ENCODE measurements around the gene PRPF6.

The PRPF6 gene

GRCh38 chr20:63945031-63945658 lies 35.8 kb upstream of the PRPF6 start:
- DNase-seq (ENCODE audit: low spot score) = no peak

- DNase-seq (ENCODE audit: low spot score) = no peak
Observed at GRCh38 chr20:63945921-63946920, 34.7 kb upstream of the PRPF6 start.

DNA sequence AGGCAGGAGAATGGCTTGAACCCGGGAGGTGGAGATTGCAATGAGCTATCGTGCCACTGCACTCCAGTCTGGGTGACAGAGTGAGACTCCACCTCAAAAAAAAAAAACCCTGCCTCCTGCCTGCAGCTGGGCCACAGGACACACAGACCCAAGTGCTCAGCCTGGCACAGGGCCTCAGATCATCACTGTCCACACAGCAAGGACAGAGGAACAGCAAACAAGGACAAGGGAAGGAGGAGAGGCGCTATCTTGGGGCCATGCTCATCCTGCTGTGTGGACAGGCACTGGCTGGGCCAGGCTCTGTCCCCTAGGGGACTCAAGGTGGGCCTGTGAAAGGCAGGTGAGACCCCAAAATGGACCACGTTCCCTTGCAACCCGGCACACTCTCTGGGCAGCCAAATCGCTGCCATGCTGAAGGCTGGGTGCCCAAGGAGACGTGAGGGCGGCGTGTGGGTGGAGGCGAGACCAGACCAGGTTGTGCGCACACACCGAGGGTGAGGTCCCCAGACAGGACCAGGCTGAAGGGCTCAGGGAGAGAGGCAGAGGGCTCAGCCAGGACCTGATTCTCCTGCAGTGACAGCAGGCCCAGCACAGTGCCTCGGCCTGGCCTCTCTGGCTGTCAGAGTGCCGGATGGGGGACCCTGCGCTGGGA lies 33.8 kb upstream of the PRPF6 start:
- DNase-seq (ENCODE audit: low spot score) = no peak

DNA sequence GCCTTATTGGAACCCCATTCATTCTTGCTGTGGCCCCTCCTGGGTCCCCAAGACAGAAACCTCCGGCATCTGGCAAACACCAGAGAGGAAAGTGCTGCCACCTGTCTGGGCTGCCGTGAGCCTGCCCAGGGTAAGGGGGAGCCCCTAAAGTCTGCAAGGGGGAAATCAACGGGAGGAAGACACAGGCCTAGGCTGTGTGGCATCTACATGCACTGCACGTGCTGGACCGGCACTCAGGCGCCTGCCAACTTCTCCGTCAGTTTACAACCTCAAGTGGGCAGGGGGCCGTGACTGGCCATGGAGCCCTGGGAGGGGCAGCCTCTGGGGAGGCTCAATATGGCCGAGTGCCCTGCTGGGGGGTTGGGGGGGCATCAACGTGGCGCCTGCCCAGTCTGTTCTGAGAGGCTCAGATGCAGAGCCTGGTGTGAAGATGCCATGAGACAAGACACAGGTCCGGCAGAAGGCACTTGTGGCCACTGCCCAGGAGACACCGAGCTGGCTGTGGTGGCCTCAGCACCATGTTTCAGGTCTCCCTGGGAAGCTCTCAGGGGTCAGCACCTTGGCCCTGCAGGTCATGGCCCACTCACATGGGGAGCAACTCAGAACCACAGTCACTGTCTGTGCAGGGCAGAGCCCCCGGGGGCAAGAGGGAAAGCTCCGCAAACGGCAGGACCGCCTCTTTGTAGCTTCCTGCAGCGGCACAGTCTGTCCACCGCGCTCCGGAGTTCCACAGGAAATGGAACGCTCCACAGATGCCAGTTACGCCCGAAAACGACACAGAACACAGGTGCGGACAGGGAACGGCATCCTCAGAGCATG lies 33.1 kb upstream of the PRPF6 start:
- peak; percentile 66 for DNase-seq (ENCODE audit: low spot score)

DNA sequence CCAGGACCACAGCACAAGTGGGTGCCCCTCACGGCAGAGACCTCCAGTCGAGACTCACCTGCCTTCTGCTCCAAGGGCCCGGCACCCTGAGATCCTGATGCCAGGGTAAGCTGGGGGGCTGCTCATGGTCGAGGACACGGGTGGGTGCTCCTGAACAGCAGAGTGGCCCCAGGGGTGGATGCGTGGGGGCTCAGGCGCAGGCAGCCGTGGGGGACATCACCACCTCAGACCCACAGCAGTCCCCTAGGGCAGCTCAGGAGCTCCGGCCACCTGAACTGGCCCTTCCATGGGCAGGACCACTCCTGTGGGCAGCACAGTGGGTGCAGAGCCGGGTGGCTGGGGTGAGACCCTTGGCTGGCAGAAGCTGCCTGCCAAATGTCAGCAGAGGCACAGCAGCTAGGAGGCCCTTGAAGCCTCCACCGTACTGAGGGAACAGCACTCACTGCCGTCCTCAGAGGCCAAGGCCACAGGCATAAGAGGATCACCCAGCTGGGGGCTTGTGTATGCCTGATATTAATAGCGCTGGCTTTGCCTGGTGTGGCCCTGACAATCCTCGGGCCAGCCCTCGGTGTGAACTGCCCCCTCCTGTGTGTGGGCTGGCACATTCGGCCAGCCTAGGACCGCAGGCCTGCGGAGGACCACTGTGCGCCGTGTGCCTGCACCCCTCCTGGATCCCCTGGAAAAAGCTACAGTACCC lies 30.1 kb upstream of the PRPF6 start:
- no peak for DNase-seq (ENCODE audit: low spot score)

GRCh38 chr20:63951398-63952209 lies 29.3 kb upstream of the PRPF6 start:
- DNase-seq (ENCODE audit: low spot score) = no peak

- no peak for DNase-seq (ENCODE audit: low spot score)
Observed at GRCh38 chr20:63952210-63952535, 28.8 kb upstream of the PRPF6 start.

GRCh38 chr20:63952769-63953168 lies 28.2 kb upstream of the PRPF6 start:
- no peak for DNase-seq (ENCODE audit: low spot score)

- no peak for DNase-seq (ENCODE audit: low spot score)
Observed at GRCh38 chr20:63953764-63954429, 27.0 kb upstream of the PRPF6 start.

DNA sequence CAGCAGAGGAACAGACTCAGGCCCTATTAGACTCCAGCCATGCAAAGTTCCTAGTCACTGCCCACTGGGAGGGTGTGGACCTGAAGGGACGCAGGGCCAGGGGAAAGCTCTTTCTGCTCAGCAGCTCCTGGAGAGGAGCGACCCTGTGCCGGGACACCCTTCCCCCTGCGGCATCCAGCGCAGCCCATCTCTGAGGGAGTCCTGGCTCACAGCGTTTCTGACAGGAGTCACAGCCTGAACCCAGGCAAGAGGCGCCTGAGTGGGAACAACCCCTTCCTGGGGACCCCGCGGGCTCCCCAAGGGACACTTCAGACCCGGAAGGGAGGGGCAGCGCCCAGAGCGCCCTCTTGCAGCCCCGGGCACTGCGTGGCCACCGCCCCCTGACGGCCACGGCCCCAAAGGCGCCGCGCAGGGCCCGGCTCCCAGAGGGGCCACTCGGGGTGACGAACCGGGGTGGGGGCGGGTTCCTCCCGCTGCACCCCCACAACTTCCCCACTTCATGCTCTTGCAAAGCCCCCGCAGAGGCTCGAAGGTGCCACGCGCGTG lies 25.6 kb upstream of the PRPF6 start:
- DNase-seq (ENCODE audit: low spot score) = no peak

DNA sequence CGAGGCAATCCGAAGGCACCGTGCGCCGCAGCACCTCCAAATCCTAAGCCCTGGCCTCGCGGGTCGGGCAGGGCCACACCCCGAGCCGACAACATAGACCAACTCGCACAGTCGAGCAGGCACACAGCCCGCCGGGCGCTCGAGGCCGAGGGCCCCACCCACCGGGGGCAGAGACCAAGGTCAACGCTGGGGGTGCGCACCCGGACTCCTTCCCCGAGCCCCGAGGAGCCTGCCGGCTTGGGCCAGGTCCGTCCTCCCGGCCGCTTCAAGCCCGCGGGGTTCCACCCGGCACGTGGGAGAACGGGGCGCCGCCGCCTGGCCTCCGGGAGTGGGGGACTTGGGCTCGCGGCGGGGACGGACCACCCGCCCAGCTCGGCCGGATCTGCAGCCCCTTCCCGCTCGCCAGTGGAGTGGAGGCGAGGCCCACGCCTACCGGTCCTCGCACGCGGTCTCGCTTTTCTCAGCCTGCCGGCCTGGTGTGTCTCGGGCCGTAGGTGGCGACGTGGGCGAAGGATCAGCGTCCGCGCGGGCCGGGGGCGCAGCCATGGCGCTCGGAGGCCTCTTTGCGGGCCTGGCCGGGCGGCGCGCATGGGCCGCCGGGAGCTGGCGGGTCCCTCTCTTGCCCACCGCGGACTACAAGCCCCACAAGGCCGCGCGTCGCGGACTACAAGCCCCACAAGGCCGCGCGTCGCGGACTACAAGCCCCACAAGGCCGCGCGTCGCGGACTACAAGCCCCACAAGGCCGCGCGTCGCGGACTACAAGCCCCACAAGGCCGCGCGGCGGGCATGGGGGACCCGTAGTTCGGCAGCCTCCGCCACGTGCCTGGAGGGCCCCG lies 24.9 kb upstream of the PRPF6 start, which contains the start of gene UCKL1:
Gene UCKL1, minus strand, starts transcription at position 590 of the 837 bp plus-strand sequence. Its CDS starts 44 bp downstream, at position 546.
- peak; percentile 86 for DNase-seq (ENCODE audit: low spot score)

GRCh38 chr20:63956664-63957003 lies 24.3 kb upstream of the PRPF6 start:
- DNase-seq (ENCODE audit: low spot score) = no peak

DNA sequence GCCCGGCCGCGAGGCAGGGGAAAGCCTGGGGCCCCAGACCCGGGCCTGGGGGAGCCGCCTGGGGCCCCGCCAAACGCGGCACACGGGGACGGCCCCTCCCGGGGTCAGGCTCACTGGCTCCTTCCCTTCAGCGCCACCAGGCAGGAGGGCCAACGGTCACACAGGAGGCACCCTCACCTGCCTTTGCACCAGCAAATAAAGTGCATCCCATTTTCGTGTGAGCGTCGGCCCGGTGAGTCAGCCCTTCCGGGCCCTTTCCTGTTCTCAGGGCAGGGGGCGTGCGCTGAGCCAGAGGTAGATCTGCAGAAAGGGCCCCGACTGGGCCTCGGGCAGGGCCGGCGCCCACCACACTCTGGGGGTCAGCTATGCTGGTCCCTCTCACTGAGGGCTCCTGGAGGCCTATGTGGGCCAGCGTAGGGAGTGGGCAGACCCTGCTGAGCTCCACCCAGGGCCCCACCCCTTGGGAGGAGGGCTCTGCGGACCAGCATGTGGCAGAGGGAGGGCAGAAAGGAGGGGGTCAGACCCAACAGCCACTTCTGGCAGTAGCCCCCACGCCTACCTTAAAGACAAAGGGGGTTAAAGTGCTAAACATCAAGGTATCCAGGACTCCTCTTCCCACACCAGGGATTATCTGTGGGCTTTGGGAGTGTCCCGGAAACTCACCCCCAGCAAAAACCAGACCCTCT lies 23.8 kb upstream of the PRPF6 start:
- peak; percentile 74 for DNase-seq (ENCODE audit: low spot score)

- no peak for DNase-seq (ENCODE audit: low spot score)
Observed at GRCh38 chr20:63957690-63958441, 23.1 kb upstream of the PRPF6 start.

DNA sequence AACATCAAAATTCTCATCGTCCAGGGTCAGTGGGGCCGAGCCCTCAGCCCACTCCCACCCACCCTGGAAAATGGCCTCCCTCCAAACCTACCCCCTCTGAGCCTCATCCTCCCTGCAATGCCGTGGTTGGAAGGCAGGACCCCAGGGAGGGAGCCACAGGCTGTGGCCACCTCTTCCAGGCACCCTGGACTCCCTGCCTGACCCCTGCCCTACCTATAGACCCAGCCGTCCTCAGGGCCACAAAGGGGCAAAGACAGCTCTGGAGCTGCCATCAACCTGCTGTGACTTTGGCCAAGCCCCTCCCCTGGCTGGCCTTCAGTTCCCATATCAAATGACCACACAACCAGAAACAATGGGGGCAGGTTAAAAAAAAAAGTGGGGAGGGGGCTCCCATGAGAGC lies 22.5 kb upstream of the PRPF6 start:
- no peak for DNase-seq (ENCODE audit: low spot score)

DNA sequence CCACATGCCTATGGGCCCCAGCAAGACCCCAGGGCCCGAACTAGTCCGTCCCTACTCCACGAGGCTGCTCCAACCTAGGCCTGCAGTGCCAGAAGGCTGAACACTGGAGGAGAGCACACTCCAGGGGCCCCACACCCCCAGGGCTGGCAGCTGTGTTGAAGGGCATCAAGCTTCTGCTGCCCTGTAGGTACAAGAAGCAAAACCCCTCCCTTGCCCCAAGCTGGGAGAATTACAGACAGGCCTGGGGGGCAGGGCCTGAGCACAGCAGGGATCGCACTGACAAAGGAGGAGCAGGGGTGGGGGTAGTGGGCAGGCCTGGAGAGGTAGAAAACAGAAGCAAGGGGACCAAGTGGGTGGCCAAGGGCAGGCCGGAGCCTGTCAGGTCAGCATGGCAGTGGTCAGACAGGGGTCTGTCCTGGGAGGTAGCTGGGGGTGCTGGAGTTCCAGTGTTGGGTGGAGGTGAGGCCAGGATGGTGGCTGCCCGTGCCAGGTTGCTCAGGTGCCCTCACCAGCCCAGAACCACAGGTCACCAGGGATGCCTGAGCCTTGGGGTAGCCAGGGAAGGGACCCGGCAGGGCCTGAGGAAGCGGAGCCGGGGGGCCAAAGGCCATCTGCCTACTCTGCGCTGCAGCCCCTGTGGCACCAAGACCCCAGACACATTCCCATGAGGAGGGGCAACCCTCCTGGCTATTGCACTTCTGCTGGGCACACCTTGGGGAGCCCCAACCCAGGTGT lies 21.8 kb upstream of the PRPF6 start:
- DNase-seq (ENCODE audit: low spot score) = no peak

- DNase-seq (ENCODE audit: low spot score) = no peak
Observed at GRCh38 chr20:63959699-63960075, 21.2 kb upstream of the PRPF6 start.

Measured in cerebellar cortex (tissue), 1 donor.